GM12878 (cell line): ENCODE measurements around the gene NAB1. TPM values are rescaled to one million over a fixed set of nuclear protein-coding genes. Genes with fewer than 3 reads are reported as not detected.

Source experiments
- ATAC-seq: fragments of 200-7000 bp; cut with Tn5 transposase; 3 replicates; pipeline ENCODE4 v1.9.1; 2020; ENCODE audit warnings: mild to moderate bottlenecking, moderate library complexity
- BruUV-seq: library from RNA; stranded (reverse); fragments of 400-500 nt; replicated peaks from 2 replicates; lab custom pipeline; 2021; lab: Mats Ljungman, UMichigan
- CTCF ChIA-PET: fragments of 300-600 bp; sonication (Branson Sonifier 250); formaldehyde crosslinking; extraction: SDS; loops from one replicate; lab custom pipeline; 2021; ENCODE audit warnings: inconsistent platforms; lab: Yijun Ruan, JAX
- POLR2A ChIA-PET: fragments of 350-600 bp; formaldehyde crosslinking; extraction: SDS; loops from one replicate; lab custom pipeline; 2021; ENCODE audit warnings: inconsistent platforms; lab: Charles Lee
- RAD21 ChIA-PET: fragments of 300-600 bp; sonication (Branson Sonifier 250); formaldehyde crosslinking; loops from one replicate; lab custom pipeline; 2023; ENCODE audit warnings: antibody characterized with exemption; ENCODE audit not compliant: unreplicated experiment; lab: Charles Lee
- SMC1A ChIA-PET: fragments of 300-600 bp; sonication (Branson Sonifier 250); formaldehyde crosslinking; loops from one replicate; lab custom pipeline; 2023; ENCODE audit not compliant: unreplicated experiment, uncharacterized antibody; lab: Charles Lee
- DNase-seq: peaks from one replicate; pipeline ENCODE4 v3.0.0-alpha.2; 2011; ENCODE audit warnings: low read depth, low spot score
- FAIRE-seq: peaks from 3 replicates; lab custom pipeline; 2011; peaks lifted over from hg19 to GRCh38; lab: Jason Lieb, UNC
- H2AFZ ChIP-seq: 2 replicates; pipeline ENCODE4 v1.6.0; 2011; ENCODE audit warnings: low read depth, low read length, control low read depth; ENCODE audit not compliant: control insufficient read depth
- H3K27ac ChIP-seq: 2 replicates; pipeline ENCODE4 v1.5.1; 2011; ENCODE audit warnings: control low read depth; ENCODE audit not compliant: control insufficient read depth, insufficient read depth
- H3K27me3 ChIP-seq, 2 experiments: replicated peaks in 1 of 2; 2 replicates each; pipeline versions ENCODE4 v1.6.0 to v1.6.1; 2011; ENCODE audit warnings: low read length in 1 of 2; ENCODE audit not compliant: control insufficient read depth in 2 of 2, insufficient read depth in 2 of 2
- H3K36me3 ChIP-seq, 2 experiments: 2 replicates each; pipeline ENCODE4 v1.5.1; 2011; ENCODE audit warnings: low read length in 1 of 2; ENCODE audit not compliant: control insufficient read depth in 2 of 2, insufficient read depth in 2 of 2
- H3K4me1 ChIP-seq: 2 replicates; pipeline ENCODE4 v1.6.1; 2011; ENCODE audit warnings: mild to moderate bottlenecking, low read length, moderate library complexity, mixed read lengths; ENCODE audit not compliant: control insufficient read depth, insufficient read depth
- H3K4me2 ChIP-seq: 2 replicates; pipeline ENCODE4 v1.6.0; 2011; ENCODE audit warnings: control low read depth; ENCODE audit not compliant: control insufficient read depth, insufficient read depth
- H3K4me3 ChIP-seq: fragments of 200-600 bp; sonication (generic); 2 replicates; pipeline ENCODE4 v1.5.1; 2016
- H3K79me2 ChIP-seq: 2 replicates; pipeline ENCODE4 v1.6.0; 2011; ENCODE audit warnings: low read length; ENCODE audit not compliant: control insufficient read depth, insufficient read depth
- H3K9ac ChIP-seq: 2 replicates; pipeline ENCODE4 v1.8.0; 2011; ENCODE audit warnings: low read length, control low read depth, mixed read lengths; ENCODE audit not compliant: control insufficient read depth, insufficient read depth
- H3K9me3 ChIP-seq: replicated peaks from 3 replicates; pipeline ENCODE4 v1.5.1; 2011; ENCODE audit warnings: mild to moderate bottlenecking, low read length; ENCODE audit not compliant: control insufficient read depth, insufficient read depth
- H4K20me1 ChIP-seq: 2 replicates; pipeline ENCODE4 v1.6.0; 2011; ENCODE audit not compliant: control insufficient read depth, insufficient read depth
- BHLHE40 ChIP-seq, 2 experiments: fragments of 450-650 bp in 1 of 2; IDR thresholded peaks; 2 replicates each; pipeline ENCODE4 v1.6.1; 2011 to 2017; ENCODE audit warnings: low read depth in 2 of 2, borderline replicate concordance in 1 of 2, improper control_type of control experiment in 1 of 2, low read length in 1 of 2, mild to moderate bottlenecking in 1 of 2
- KDM1A ChIP-seq: fragments of 200-600 bp; sonication (generic); IDR thresholded peaks from 2 replicates; pipeline ENCODE4 v1.6.1; 2016; ENCODE audit warnings: borderline replicate concordance
- MEF2B ChIP-seq: fragments of 450-650 bp; IDR thresholded peaks from 2 replicates; pipeline ENCODE4 v1.6.1; 2018; ENCODE audit warnings: mild to moderate bottlenecking, moderate library complexity; ENCODE audit not compliant: partially characterized antibody, poor library complexity, severe bottlenecking
- MTA3 ChIP-seq: IDR thresholded peaks from 2 replicates; pipeline ENCODE4 v1.6.1; 2012; ENCODE audit warnings: low read length, inconsistent platforms, borderline replicate concordance
- NR2F1 ChIP-seq: fragments of 450-650 bp; conservative IDR thresholded peaks from 2 replicates; pipeline ENCODE4 v1.6.1; 2017; ENCODE audit warnings: mild to moderate bottlenecking
- PBX3 ChIP-seq: IDR thresholded peaks from 2 replicates; pipeline ENCODE4 v1.6.1; 2011; ENCODE audit warnings: mild to moderate bottlenecking, low read depth, low read length, moderate library complexity; ENCODE audit not compliant: insufficient replicate concordance
- PKNOX1 ChIP-seq: fragments of 450-650 bp; IDR thresholded peaks from 2 replicates; pipeline ENCODE4 v1.6.1; 2016; ENCODE audit warnings: mild to moderate bottlenecking
- POU2F2 ChIP-seq: IDR thresholded peaks from 3 replicates; pipeline ENCODE4 v1.6.1; 2011; ENCODE audit warnings: low read depth, mild to moderate bottlenecking, low read length, borderline replicate concordance
- STAT3 ChIP-seq: IDR thresholded peaks from 2 replicates; pipeline ENCODE4 v1.6.1; 2011; ENCODE audit warnings: low read depth, low read length, improper control_type of control experiment
- TCF3 ChIP-seq: IDR thresholded peaks from 2 replicates; pipeline ENCODE4 v1.6.1; 2012; ENCODE audit warnings: low read depth, mild to moderate bottlenecking, low read length, borderline replicate concordance; ENCODE audit not compliant: insufficient read depth
- ZNF274 ChIP-seq: IDR thresholded peaks from one replicate; pipeline ENCODE4 v1.8.0; 2011; ENCODE audit not compliant: insufficient read length, insufficient read depth
- ZNF592 ChIP-seq: fragments of 450-650 bp; IDR thresholded peaks from 2 replicates; pipeline ENCODE4 v1.6.1; 2017; ENCODE audit warnings: mild to moderate bottlenecking, moderate library complexity
- ZNF687 ChIP-seq: fragments of 450-650 bp; IDR thresholded peaks from 2 replicates; pipeline ENCODE4 v1.6.1; 2017; ENCODE audit warnings: mild to moderate bottlenecking, moderate library complexity
- WGBS: methylation state at CpG from one replicate; pipeline ENCODE4 v1.1.6; 2016; ENCODE audit warnings: low lambda C conversion rate; ENCODE audit not compliant: insufficient replicate concordance, insufficient coverage; ENCODE audit errors: missing lambda C conversion rate; 5-methylcytosine and 5-hydroxymethylcytosine counted together
- in situ Hi-C: fragments of 300-500 bp; cut with MboI; formaldehyde crosslinking; loops from 9 replicates; pipeline ENCODE4 v1.14.3; 2018; ENCODE audit warnings: mixed read lengths
- intact Hi-C: fragments of 100-400 bp; cut with micrococcal nuclease; formaldehyde crosslinking; loops from one replicate; pipeline ENCODE4 v1.14.2; 2022; ENCODE audit not compliant: unreplicated experiment
- polyA plus RNA-seq, 11 experiments: library from polyadenylated mRNA; depleted of rRNA in 4 of 11; unstranded in 6 of 11; stranded (reverse) in 5 of 11; fragments of >200 nt; fragmentation: Nextera tagmentation in 4 of 11; fragmentation: Illumina TruSeq in 1 of 11; extraction: Ambion mirVana in 4 of 11; extraction: Trizol in 1 of 11; gene quantifications; 1 replicate in 1 of 11; 2 replicates in 10 of 11; pipeline versions ENCODE4 v1.2.1 to v1.2.3, GENCODE V29; 2011 to 2016; ENCODE audit warnings: inconsistent platforms in 2 of 11, missing spikeins in 2 of 11, low read depth in 1 of 11
- total RNA-seq, 4 experiments: library from RNA; depleted of rRNA in 3 of 4; stranded (reverse); fragments of >200 nt in 3 of 4; fragmentation: Illumina TruSeq in 1 of 4; extraction: Trizol in 1 of 4; gene quantifications; 2 replicates each; pipeline versions ENCODE4 v1.2.1 to v1.2.3, GENCODE V29; 2013 to 2021

NAB1 gene
- total and polyA plus RNA-seq, 10 of the 15 experiments (the other 5 are each of a cell fraction or from before 2014, with no cell fraction given), result 4.5 to 39.6 (median 23.0) TPM

GRCh38 chr2:190682168-190682567 lies 33.3 kb downstream of the NAB1 start:
- Histone ChIP-seq H3K79me2 (peaks cover 15% of the 10 kb centered on the region), H3K4me3 (no peak overlapping the region), H3K36me3 (peaks cover 0 to 3% of the 10 kb centered on the region in 2 experiments; a peak in 3 of 4 replicates), H3K4me1 (peaks cover 27% of the 10 kb centered on the region), H2AFZ (no peak overlapping the region), H3K9ac (no peak overlapping the region), H3K27ac (no peak overlapping the region), H3K9me3 (no peaks in the 10 kb centered on the region), H3K4me2 (no peak overlapping the region), H4K20me1 (no peaks in the 10 kb centered on the region), H3K27me3 (no peaks in the 10 kb centered on the region)
- DNase-seq (no peak), FAIRE-seq (no peak), ATAC-seq (no peak)
- 97% methylated on average over 5 of the region's 5 CpGs for WGBS
- no TSS peak for BruUV-seq
- RAD21 ChIA-PET, result interaction anchor here (1.4 to 11.6 kb wide), 8 partner anchors 12 to 149 kb away, joined by 3 to 233 read pairs (median 78); no protein-coding TSS in a partner anchor
- POLR2A ChIA-PET, result interaction anchor here (5.4 to 7.0 kb wide), 2 partner anchors 11 to 15 kb away, joined by 29 to 33 read pairs; no protein-coding TSS in a partner anchor
- CTCF ChIA-PET, result interaction anchor here (1.1 to 13.0 kb wide), 7 partner anchors 14 to 299 kb away, joined by 3 to 283 read pairs (median 16); no protein-coding TSS in a partner anchor
- intact Hi-C loops, result no loop called here
- in situ Hi-C loops, result no loop called here
- SMC1A ChIA-PET, result interaction anchor here (0.7 to 14.3 kb wide), 16 partner anchors 12 to 594 kb away, joined by 3 to 385 read pairs (median 8); partner anchors contain the start of gene NAB1
- TF ChIP-seq STAT3, result no peak
- no peak for TF ChIP-seq TCF3
- no peak for TF ChIP-seq MTA3
- TF ChIP-seq NR2F1, result no peak
- no peak for TF ChIP-seq MEF2B
- no peak for TF ChIP-seq ZNF592
- no peak for TF ChIP-seq PBX3
- no peak for TF ChIP-seq KDM1A
- no peak for TF ChIP-seq ZNF687
- TF ChIP-seq POU2F2, result no peak
- no peak for TF ChIP-seq PKNOX1
- TF ChIP-seq BHLHE40 (IDR thresholded peaks at IDR 0.05; ENCODE audit: borderline replicate concordance in 1 of 2, low read depth in 2 of 2, low read length in 1 of 2), result no peak
- no peak for TF ChIP-seq ZNF274
